SJSA1 (cell line): ENCODE measurements around the gene DDC. TPM values are rescaled to one million over a fixed set of nuclear protein-coding genes. Genes with fewer than 3 reads are reported as not detected.
"Not testable (repeated sequence)": the region's sequence is repeated elsewhere in the genome, so short reads cannot be mapped to it uniquely, and the experiment has no call there.

Experiments used
- DNase-seq, 2 experiments: peaks; one replicate each; pipeline ENCODE4 v3.0.0-alpha.2; 2015 to 2020; ENCODE audit warnings: low spot score in 2 of 2, low read depth in 1 of 2
- H3K27ac ChIP-seq: fragments of 250-450 bp; sonication (Bioruptor Pico); 2 replicates; pipeline ENCODE4 v1.5.1; 2020; ENCODE audit warnings: mild to moderate bottlenecking, moderate library complexity
- H3K27me3 ChIP-seq: fragments of 250-450 bp; sonication (Bioruptor Pico); replicated peaks from 2 replicates; pipeline ENCODE4 v1.5.1; 2020; ENCODE audit warnings: mild to moderate bottlenecking, moderate library complexity
- H3K36me3 ChIP-seq: fragments of 250-450 bp; sonication (Bioruptor Pico); 2 replicates; pipeline ENCODE4 v1.5.1; 2020; ENCODE audit warnings: mild to moderate bottlenecking
- H3K4me1 ChIP-seq: fragments of 250-450 bp; sonication (Bioruptor Pico); replicated peaks from 2 replicates; pipeline ENCODE4 v1.6.1; 2021; ENCODE audit warnings: mild to moderate bottlenecking
- H3K4me3 ChIP-seq: fragments of 250-450 bp; sonication (Bioruptor Pico); 2 replicates; pipeline ENCODE4 v1.5.1; 2020; ENCODE audit warnings: mild to moderate bottlenecking
- H3K9me3 ChIP-seq: fragments of 250-450 bp; sonication (Bioruptor Pico); replicated peaks from 2 replicates; pipeline ENCODE4 v1.5.1; 2020; ENCODE audit warnings: mild to moderate bottlenecking
- total RNA-seq: library from RNA; depleted of rRNA; stranded (reverse); fragments of >200 nt; shearing (Covaris generic); gene quantifications from 2 replicates; pipeline ENCODE4 v1.2.3, GENCODE V29; 2014

Gene DDC
- total RNA-seq, 1 experiment from 2014 or later, result not detected

DNA sequence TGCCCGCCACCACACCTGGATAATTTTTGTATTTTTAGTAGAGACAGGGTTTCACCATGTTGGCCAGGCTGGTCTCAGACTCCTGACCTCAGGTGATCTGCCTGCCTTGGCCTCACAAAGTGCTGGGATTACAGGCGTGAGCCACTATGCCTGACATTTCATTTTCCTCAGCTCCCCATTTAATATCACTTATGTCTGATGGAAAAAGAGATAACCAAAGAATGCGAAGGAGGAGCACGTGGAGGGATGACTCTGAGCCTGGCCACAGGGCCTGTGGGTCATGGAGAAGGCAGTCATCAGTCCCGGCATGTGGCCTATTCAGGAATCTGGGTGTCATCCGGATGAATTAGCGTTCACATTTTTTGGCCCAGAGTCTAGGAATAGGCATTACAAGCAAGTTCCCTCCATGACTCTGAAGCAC lies 29.9 kb downstream of the DDC start:
- not testable (repeated sequence) for H3K9me3 ChIP-seq, DNase-seq, H3K4me3 ChIP-seq, H3K27me3 ChIP-seq, H3K36me3 ChIP-seq
- Histone ChIP-seq H3K27ac (peak overlapping the region; percentile 45; the same call in 1 of the 2 replicates), H3K4me1 (peaks cover 13% of the 10 kb centered on the region)

DNA sequence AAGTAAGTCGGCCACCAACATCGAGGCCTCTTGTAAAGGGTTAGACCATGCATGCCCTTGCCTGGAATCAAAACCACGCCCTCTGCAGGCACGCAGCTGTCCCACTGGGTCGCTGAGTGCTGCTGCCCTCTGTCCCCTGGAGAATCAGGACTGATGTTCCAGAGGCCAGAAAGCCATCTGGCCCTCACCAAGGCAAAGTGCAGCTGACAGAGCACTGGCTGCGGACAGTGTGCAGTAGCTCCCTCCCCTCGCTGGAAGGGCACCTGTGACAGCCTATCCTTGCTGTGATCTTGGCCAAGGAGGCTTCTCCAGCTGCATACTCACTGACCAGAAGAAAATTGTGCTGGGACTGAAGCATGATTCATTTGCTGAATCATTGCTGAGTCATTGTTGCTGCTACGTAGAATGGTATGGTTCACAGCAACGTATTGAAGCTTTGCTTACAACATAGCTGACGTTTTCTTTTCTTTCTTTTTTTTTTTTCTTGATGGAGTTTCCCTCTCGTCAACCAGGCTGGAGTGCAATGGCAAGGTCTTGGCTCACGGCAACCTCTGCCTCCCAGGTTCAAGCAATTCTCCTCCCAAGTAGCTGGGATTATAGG lies 30.4 kb downstream of the DDC start:
- H3K4me1 ChIP-seq, result peaks cover 13% of the 10 kb centered on the region
- H3K4me3 ChIP-seq, result no peak overlapping the region
- peak overlapping the region; percentile 45; the same call in 1 of the 2 replicates for H3K27ac ChIP-seq
- H3K27me3 ChIP-seq, result no peaks in the 10 kb centered on the region
- DNase-seq, result peak; percentile 77 to 80
- H3K36me3 ChIP-seq, result no peaks in the 10 kb centered on the region
- H3K9me3 ChIP-seq, result no peaks in the 10 kb centered on the region

DNA sequence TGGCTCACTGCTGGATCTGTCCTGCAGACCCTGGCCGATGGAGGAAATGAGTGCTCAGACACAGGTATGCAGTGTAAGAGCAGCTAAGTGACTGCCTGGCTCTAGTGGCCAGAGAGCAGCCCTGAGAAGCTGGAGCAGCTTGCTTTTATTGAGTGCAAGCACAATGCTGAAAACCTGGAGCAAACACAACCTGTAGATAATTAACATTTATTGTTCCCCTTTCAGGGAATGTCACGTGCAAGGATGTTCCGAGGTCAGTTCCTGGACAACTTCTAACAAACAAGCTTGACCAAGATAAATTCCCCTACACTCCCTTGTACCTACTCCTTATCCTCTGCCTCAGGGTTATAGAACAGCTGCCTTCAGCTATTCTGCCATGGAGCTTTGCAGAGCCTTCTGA lies 31.3 kb downstream of the DDC start:
- H3K4me1 ChIP-seq, result peaks cover 13% of the 10 kb centered on the region
- no peaks in the 10 kb centered on the region for H3K27me3 ChIP-seq
- H3K36me3 ChIP-seq, result no peaks in the 10 kb centered on the region
- H3K27ac ChIP-seq, result no peak overlapping the region
- no peak for DNase-seq
- H3K9me3 ChIP-seq, result no peaks in the 10 kb centered on the region
- no peak overlapping the region for H3K4me3 ChIP-seq

DNA sequence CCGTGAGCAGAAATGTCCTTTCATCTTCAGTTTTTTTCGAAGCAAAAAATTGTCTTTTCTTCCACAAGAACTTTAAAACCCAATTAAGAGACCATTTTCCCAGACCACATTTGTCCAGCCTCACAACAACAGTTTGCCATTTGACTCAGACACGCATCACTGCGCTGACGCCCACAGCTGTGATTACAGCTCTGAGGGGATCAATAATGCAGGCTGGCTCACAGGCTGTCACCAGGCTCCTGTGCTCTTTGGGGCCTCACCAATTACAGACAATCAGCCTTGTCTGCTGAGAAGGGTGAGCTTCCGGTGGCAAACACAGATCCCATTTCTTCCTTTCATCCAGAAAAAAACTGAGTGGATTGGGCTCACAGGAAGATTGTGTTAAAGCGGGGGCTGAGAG lies 33.3 kb downstream of the DDC start:
- Histone ChIP-seq H3K9me3 (no peaks in the 10 kb centered on the region), H3K4me1 (peaks cover 13% of the 10 kb centered on the region), H3K27me3 (no peaks in the 10 kb centered on the region), H3K36me3 (no peaks in the 10 kb centered on the region), H3K27ac (no peak overlapping the region), H3K4me3 (no peak overlapping the region)
- DNase-seq, result no peak

DNA sequence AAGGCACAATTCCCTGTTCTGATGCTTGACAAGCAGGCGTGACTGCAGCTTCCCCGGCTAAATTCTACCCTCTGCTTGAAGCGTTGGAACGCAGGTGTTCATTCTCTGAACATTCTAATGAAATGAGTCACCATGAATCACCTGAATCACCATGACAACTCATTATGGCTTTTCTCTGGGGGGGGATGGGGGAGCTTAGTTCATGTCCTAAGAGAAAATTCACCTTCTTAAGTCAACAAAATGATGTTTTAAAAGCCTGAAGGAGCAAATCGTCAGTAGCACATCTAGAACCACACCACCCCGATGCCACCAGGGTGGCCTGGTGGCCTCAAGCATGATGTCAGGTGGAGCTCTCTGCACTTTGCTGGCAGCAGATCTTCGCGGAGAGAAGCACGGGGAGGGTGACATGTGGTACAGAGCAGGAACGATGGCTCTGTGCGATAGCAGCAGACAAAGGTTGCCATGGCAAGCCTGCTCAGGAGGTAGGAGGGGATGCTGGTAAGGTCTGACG lies 33.7 kb downstream of the DDC start:
- peaks cover 13% of the 10 kb centered on the region for H3K4me1 ChIP-seq
- no peak overlapping the region for H3K4me3 ChIP-seq
- no peak overlapping the region for H3K27ac ChIP-seq
- DNase-seq, result no peak
- H3K9me3 ChIP-seq, result no peaks in the 10 kb centered on the region
- no peaks in the 10 kb centered on the region for H3K27me3 ChIP-seq
- H3K36me3 ChIP-seq, result no peaks in the 10 kb centered on the region

DNA sequence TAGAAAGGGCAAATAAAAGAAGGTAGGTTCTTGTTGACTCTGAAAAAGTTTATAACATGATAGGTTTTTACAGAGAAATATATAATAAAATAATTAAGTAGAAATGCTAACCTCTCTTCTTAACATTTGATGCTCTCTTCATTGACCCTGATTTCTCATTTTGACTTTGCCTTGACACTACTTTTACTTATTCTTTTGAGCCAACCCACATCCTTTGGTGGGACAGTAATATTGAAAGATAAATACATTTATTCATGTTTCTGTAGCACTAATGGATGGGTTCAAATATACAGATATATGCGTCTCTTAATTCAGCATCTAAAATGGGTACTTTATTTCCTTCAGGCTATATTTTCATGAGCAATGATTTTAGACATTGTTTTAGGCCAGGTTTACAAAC lies 34.4 kb downstream of the DDC start:
- Histone ChIP-seq H3K4me3 (no peak overlapping the region), H3K27ac (no peak overlapping the region), H3K4me1 (peaks cover 13% of the 10 kb centered on the region), H3K36me3 (no peaks in the 10 kb centered on the region), H3K27me3 (no peaks in the 10 kb centered on the region), H3K9me3 (no peaks in the 10 kb centered on the region)
- no peak for DNase-seq

DNA sequence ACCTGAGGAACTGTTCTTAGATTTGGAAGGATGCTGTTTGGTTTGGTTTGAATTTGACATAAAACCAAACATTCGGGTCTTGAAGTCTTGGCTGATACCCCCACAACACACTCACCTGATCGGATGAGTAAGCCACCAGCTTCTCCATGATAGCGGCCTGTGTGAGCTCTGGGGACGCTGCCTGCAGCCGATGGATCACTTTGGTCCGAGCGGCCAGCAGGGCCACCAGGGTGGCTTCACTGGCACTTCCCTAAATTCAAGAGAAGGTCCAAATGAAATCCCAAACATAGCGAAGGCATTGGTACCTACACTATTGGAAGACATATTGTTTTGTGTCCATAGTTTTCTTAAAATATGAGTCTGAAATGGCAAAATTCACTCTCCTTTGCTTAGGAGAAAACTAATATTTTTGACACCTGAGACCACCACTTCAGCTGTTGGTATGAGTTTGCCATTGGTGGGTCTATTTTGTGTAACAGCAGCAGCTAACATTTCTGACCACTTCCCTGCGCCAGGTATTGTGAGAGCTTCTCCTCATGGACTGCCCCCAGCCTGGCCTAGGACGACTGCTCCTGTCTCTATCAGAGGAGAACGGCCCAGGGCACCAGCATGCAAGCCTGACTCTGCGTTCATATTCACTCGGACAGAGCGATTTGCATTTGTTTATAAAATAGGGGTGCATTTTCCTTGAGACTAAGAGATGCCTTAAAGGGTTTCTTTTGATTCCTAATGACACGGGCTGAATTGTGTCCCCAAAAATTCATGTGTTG lies 35.9 kb downstream of the DDC start:
- Histone ChIP-seq H3K9me3 (no peaks in the 10 kb centered on the region), H3K27ac (no peak overlapping the region), H3K36me3 (no peaks in the 10 kb centered on the region), H3K4me1 (peaks cover 1% of the 10 kb centered on the region; the same call in 1 of the 2 replicates), H3K4me3 (no peak overlapping the region), H3K27me3 (no peaks in the 10 kb centered on the region)
- no peak for DNase-seq

DNA sequence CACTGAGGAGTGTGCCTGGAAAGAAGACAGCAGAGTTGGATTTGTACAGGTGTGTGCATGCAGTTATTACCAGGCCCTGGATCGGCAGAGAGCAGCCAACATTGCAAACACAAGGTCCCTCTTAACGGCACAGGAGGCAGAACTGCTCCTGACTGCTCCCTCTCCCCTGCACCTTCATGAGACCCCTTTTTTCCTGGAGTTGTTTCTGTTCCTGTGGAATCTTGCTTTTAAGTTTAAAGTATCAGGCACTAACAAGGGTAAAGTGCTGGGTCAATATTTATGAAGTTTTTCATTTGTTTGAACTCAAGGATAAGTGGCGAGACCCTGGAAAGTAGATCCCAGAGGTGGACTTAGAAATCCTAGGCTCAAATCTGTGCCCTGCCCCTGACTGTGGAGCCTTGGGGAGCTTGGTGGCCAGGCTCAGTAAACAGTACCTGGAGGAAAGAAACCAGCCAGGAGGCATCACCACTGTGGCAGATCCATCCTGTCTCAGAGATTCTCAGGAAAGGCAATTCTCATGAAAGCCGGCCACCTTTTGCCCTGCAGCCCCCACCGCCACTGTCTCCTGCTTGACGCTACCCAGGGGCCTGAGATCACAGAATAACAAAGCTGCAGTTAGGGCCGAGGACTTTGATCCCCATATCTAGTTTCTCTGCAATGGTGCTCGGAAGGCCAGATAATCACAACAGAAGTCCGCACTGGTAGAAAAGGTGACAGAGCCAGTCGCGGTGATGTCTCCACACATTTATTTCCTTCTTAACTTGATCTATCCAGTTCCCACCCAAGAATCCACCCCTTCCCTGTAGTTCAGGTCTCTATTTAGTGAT lies 36.7 kb downstream of the DDC start:
- DNase-seq, result no peak
- no peaks in the 10 kb centered on the region for H3K36me3 ChIP-seq
- H3K27ac ChIP-seq, result no peak overlapping the region
- no peaks in the 10 kb centered on the region for H3K4me1 ChIP-seq
- H3K27me3 ChIP-seq, result no peaks in the 10 kb centered on the region
- no peaks in the 10 kb centered on the region for H3K9me3 ChIP-seq
- H3K4me3 ChIP-seq, result no peak overlapping the region

DNA sequence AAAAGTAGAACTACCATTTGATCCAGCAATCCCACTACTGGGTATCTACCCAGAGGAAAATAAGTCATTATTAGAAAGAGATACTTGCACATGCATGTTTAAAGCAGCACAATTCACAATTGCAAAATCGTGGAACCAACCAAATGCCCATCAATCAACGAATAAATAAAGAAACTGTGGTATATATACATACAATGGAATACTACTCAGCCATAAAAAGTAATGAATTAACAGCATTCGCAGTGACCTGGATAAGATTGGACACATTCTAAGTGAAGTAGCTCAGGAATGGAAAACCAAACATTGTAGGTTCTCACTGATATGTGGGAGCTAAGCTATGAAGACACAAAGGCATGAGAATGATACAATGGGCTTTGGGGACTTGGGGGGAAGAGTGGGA lies 45.9 kb downstream of the DDC start:
- not testable (repeated sequence) for H3K27me3 ChIP-seq, H3K9me3 ChIP-seq, DNase-seq, H3K4me3 ChIP-seq, H3K27ac ChIP-seq, H3K4me1 ChIP-seq, H3K36me3 ChIP-seq

DNA sequence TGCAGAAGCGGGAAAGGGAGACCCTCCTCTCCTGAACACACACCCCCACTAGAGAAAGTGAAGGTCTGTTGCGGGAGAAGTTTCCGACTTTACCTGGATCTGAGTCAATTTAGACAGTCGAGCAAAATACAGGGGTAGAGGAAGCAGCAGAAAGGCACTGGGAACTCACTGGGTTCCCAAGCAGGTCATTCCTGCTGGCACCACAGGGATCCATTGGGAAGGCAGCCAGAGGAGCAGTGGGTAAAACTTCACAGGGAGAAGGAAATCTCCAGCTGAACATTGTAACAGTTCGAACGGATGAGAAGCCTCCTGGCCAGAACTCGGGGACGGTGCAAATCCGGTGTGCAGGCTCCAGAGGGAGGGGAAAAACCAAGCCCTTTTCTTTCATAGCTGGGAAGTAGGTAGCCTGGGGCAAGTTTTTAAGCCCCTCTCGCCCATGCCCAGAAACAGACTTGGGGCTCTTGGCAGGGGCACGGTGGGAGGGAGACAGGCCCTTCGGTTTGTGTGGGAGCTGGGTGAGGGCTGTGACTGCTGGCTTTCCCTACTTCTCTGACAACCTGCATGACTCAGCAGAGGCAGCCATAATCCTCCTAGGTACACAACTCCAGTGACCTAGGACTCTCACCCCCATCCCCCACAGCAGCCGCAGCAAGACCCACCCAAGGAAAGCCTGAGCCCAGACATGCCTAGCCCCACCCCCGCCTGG lies 51.9 kb downstream of the DDC start:
- H3K27ac ChIP-seq, result no peak overlapping the region
- no peaks in the 10 kb centered on the region for H3K36me3 ChIP-seq

DNA sequence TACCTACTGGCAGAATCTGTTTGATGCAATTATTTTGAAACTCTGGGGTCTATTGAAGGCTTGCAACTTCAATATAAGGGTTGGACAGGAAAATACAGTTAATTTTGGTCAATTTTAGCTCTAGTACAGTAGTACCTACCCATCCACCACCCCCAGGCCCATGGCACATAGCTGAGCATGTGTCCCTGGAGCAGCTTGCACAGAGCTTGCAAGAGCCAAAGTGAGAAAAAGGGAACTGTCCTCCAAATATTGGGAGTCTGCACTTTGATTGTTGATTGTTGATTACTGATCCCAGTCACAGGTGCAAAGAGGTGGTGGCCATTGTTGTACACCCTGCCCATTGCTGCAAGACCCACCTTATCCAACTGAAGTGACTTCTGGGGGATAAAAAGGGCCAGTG lies 52.8 kb downstream of the DDC start:
- Histone ChIP-seq H3K9me3 (no peaks in the 10 kb centered on the region), H3K4me1 (no peaks in the 10 kb centered on the region), H3K36me3 (no peaks in the 10 kb centered on the region), H3K27me3 (no peaks in the 10 kb centered on the region), H3K27ac (no peak overlapping the region), H3K4me3 (no peak overlapping the region)
- DNase-seq, result no peak

More for the DNA sequence above, 51.9 kb downstream of the DDC start:
- no peaks in the 10 kb centered on the region for H3K4me1 ChIP-seq
- H3K9me3 ChIP-seq, result no peaks in the 10 kb centered on the region
- no peak overlapping the region for H3K4me3 ChIP-seq
- no peak for DNase-seq
- no peaks in the 10 kb centered on the region for H3K27me3 ChIP-seq

DNA sequence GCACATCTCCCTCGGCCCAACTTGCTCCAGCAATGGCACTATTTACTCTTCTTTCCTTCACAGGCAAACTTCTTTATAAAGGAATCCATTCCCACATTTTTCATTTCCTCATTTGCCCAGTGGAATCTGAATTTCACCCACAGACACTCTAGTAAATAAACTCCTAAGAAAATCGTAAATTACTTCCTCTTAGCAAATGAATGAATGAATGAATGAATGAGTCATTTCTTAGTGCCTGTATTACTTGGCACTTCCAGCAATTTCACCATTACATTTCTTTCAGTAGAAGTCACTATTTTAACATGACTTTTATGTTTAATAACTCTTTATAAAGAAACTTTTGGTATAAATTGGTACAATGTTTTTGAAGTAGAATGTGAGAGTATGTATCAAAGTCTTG lies 55.7 kb downstream of the DDC start:
- DNase-seq, result no peak
- H3K4me1 ChIP-seq, result no peaks in the 10 kb centered on the region
- H3K4me3 ChIP-seq, result no peak overlapping the region
- no peaks in the 10 kb centered on the region for H3K9me3 ChIP-seq
- H3K36me3 ChIP-seq, result no peaks in the 10 kb centered on the region
- H3K27me3 ChIP-seq, result 0 out of 2 replicates have a peak, but pooled peaks cover 8% of the 10 kb centered on the region
- no peak overlapping the region for H3K27ac ChIP-seq

DNA sequence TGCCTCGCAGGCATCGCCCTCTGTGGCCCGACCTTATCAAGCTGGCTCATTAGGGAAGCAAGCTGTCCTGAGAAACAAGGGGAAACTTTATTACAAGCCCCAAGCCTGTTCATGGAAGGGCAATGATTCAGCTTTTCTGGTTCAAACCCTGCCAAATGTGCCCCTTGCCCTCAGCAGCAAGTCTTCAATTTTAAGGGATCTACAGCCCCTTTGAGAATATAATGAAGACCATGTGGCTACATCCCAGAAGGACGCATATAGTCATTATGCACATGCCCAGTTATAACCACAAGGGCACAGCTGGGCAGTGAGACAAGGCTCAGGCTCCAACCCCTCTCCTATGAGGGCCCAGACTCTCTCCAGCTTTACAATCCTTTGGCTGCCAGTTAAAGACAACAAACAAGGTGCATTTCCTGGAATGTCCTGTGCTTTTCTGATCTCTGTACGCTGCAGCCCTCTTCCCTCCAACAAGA lies 56.7 kb downstream of the DDC start:
- H3K27ac ChIP-seq, result no peak overlapping the region
- 0 out of 2 replicates have a peak, but pooled peaks cover 8% of the 10 kb centered on the region for H3K27me3 ChIP-seq
- H3K4me3 ChIP-seq, result no peak overlapping the region
- no peaks in the 10 kb centered on the region for H3K36me3 ChIP-seq
- H3K4me1 ChIP-seq, result no peaks in the 10 kb centered on the region
- DNase-seq, result no peak
- H3K9me3 ChIP-seq, result no peaks in the 10 kb centered on the region
